GM12891 (cell line): ENCODE results near the gene PLLP.

ENCODE experiments used
- POLR2A ChIP-seq: IDR thresholded peaks from 2 replicates; pipeline ENCODE4 v1.6.1; 2011; ENCODE audit warnings: low read depth, low read length, control low read depth
- TAF1 ChIP-seq: IDR thresholded peaks from 2 replicates; pipeline ENCODE4 v1.6.1; 2011; ENCODE audit warnings: low read depth, low read length, control low read depth

GRCh38 chr16:57305159-57305811, 20.8 kb upstream of the PLLP start:
- TF ChIP-seq POLR2A = no peak
- TF ChIP-seq TAF1 = no peak
